Measurements from ENCODE around the gene TBC1D14.
"Not testable (repeated sequence)": the region's sequence is repeated elsewhere in the genome, so short reads cannot be mapped to it uniquely, and the experiment has no call there.

The TBC1D14 gene

DNA sequence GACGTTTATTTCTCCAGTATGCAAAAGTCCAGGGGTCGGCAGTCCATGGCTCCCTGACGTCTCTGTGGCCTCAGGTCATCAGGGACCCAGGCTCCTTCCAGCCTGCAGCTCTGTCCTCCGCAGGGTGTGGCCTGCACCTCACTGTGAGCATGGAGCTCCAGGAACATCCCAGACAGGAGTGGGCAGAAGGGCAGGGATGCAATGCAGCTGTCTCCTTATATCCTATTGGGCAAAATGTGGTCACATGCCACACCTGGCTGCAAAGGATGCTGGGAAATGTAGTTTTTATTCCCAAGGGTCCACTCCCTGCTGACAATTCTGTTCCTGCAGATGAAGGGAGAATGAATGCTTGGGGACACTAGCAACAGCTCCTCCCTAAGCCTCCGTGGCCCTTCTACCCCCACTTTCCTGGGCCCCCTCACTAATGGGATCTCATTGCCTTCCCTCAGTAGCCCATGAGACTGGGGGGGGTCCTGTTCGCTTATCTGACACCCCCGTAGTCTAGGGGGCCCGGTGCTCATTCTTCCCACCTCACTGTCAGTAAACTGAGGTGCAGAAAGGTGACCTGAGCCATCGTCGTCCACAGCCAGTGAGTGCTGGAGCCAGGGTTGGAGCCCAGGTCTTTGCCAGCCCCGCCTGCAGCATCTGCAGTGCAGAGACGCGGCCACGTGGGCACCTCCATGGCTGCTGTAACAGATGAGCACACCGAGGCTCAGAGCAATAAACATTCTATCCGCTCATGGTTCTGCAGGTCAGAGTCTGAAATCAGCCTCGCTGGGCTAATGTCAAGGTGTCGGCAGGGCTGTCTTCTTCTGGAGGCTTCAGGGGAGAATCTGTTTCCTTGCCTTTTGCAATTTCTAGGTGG is 164.1 kb downstream of the TBC1D14 start:
- TF ChIP-seq, protein P1, sequence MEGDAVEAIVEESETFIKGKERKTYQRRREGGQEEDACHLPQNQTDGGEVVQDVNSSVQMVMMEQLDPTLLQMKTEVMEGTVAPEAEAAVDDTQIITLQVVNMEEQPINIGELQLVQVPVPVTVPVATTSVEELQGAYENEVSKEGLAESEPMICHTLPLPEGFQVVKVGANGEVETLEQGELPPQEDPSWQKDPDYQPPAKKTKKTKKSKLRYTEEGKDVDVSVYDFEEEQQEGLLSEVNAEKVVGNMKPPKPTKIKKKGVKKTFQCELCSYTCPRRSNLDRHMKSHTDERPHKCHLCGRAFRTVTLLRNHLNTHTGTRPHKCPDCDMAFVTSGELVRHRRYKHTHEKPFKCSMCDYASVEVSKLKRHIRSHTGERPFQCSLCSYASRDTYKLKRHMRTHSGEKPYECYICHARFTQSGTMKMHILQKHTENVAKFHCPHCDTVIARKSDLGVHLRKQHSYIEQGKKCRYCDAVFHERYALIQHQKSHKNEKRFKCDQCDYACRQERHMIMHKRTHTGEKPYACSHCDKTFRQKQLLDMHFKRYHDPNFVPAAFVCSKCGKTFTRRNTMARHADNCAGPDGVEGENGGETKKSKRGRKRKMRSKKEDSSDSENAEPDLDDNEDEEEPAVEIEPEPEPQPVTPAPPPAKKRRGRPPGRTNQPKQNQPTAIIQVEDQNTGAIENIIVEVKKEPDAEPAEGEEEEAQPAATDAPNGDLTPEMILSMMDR (IDR thresholded peaks at IDR 0.05; ENCODE audit: borderline replicate concordance, control extremely low read depth, extremely low read depth, insufficient read depth, missing control alignments) = no peak
- in situ Hi-C loops (cut with MboI; ENCODE audit: low sequenced_read_pairs, unreplicated experiment) = loop anchor here (10.0 kb wide), 1 partner anchor 179 kb away; no protein-coding TSS in a partner anchor
- peak; percentile 61 for DNase-seq (ENCODE audit: low spot score)

DNA sequence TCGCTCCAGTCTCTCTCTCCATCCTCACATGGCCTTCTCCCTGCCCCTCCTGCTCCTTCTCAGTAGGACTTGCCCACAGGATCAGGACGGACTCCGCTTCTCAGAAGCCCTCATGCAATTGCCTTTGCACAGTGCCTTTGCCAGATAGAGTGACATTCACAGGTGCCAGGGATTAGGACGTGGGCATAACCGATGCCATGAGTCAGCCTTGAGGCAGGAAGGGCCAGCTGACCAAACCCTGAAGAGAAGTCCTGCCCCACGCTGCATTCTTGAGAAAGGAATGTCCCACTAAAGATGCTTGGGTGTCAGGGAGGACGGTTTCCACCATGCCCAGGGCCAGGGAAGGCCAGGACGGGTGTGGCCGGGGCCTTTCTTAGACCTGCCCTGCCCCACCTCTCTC is 164.8 kb downstream of the TBC1D14 start:
- no peak for DNase-seq (ENCODE audit: low spot score)
- TF ChIP-seq, protein P1 (IDR thresholded peaks at IDR 0.05; ENCODE audit: borderline replicate concordance, control extremely low read depth, extremely low read depth, insufficient read depth, missing control alignments) = no peak
- in situ Hi-C loops (cut with MboI; ENCODE audit: low sequenced_read_pairs, unreplicated experiment) = loop anchor here (10.0 kb wide), 1 partner anchor 180 kb away; no protein-coding TSS in a partner anchor

GRCh38 chr4:7075962-7076695 is 166.5 kb downstream of the TBC1D14 start:
- no peak for DNase-seq (ENCODE audit: low spot score)
- in situ Hi-C loops (cut with MboI; ENCODE audit: low sequenced_read_pairs, unreplicated experiment) = loop anchor here (10.0 kb wide), 1 partner anchor 181 kb away; no protein-coding TSS in a partner anchor
- TF ChIP-seq, protein P1 (IDR thresholded peaks at IDR 0.05; ENCODE audit: borderline replicate concordance, control extremely low read depth, extremely low read depth, insufficient read depth, missing control alignments) = no peak

GRCh38 chr4:7076696-7077082 is 167.1 kb downstream of the TBC1D14 start:
- in situ Hi-C loops (cut with MboI; ENCODE audit: low sequenced_read_pairs, unreplicated experiment) = loop anchor here (10.0 kb wide), 1 partner anchor 182 kb away; no protein-coding TSS in a partner anchor
- DNase-seq (ENCODE audit: low spot score) = no peak
- TF ChIP-seq, protein P1 (IDR thresholded peaks at IDR 0.05; ENCODE audit: borderline replicate concordance, control extremely low read depth, extremely low read depth, insufficient read depth, missing control alignments) = no peak

DNA sequence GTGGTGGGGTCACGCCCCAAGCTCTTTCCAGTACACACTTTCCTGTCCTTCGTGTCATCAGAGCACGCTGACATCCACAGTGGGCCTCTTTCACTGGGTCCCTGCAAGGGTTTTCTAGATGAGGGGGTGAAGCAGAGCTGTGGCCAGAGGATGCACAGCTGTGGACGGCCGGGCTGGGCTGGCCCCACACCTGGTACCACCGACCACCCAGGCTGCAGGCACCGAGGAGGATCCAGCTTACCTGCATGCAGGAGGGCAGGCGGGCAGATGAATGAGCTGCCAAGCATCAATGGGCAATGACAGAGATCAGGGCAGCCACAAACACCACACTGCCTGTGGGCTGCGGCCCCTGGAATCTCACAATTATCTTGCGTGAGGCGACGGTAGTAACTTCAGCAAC is 167.7 kb downstream of the TBC1D14 start:
- in situ Hi-C loops (cut with MboI; ENCODE audit: low sequenced_read_pairs, unreplicated experiment) = loop anchor here (10.0 kb wide), 1 partner anchor 183 kb away; no protein-coding TSS in a partner anchor
- TF ChIP-seq, protein P1 (IDR thresholded peaks at IDR 0.05; ENCODE audit: borderline replicate concordance, control extremely low read depth, extremely low read depth, insufficient read depth, missing control alignments) = no peak
- no peak for DNase-seq (ENCODE audit: low spot score)

GRCh38 chr4:7078025-7078424 is 168.4 kb downstream of the TBC1D14 start:
- DNase-seq (ENCODE audit: low spot score) = no peak
- TF ChIP-seq, protein P1 (IDR thresholded peaks at IDR 0.05; ENCODE audit: borderline replicate concordance, control extremely low read depth, extremely low read depth, insufficient read depth, missing control alignments) = no peak
- in situ Hi-C loops (cut with MboI; ENCODE audit: low sequenced_read_pairs, unreplicated experiment) = loop anchor here (10.0 kb wide), 1 partner anchor 183 kb away; no protein-coding TSS in a partner anchor

- not testable (repeated sequence) for DNase-seq (ENCODE audit: low spot score)
- in situ Hi-C loops (cut with MboI; ENCODE audit: low sequenced_read_pairs, unreplicated experiment) = loop anchor here (10.0 kb wide), 1 partner anchor 185 kb away; no protein-coding TSS in a partner anchor
These were observed 169.9 kb downstream of the TBC1D14 start for GRCh38 chr4:7079483-7079882.

DNA sequence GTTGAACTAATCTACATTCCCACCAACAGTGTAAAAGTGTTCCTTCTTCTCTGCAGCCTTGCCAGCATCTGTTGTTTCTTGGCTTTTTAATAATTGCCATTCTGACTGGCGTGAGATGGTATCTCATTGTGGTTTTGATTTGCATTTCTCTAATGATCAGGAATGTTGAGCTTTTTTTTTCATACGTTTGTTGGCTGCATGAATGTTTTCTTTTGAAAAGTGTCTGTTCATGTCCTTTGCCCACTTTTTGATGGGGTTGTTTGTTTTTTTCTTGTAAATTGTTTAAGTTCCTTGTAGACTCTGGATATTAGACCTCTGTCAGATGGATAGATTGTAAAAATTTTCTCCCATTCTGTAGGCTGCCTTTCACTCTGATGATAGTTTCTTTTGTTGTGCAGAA is 170.3 kb downstream of the TBC1D14 start:
- DNase-seq (ENCODE audit: low spot score) = not testable (repeated sequence)
- in situ Hi-C loops (cut with MboI; ENCODE audit: low sequenced_read_pairs, unreplicated experiment) = loop anchor here (10.0 kb wide), 1 partner anchor 185 kb away; no protein-coding TSS in a partner anchor
